Jurkat, Clone E6-1 (cell line): ENCODE data around the gene ZIC2.

Experiments
- DNase-seq: peaks from one replicate; pipeline ENCODE4 v3.0.0-alpha.2; 2011; ENCODE audit warnings: low read depth, low spot score
- H3K4me3 ChIP-seq: 2 replicates; pipeline ENCODE4 v1.5.1; 2011; ENCODE audit warnings: mild to moderate bottlenecking, low read length, control low read depth, moderate library complexity

Gene ZIC2

DNA sequence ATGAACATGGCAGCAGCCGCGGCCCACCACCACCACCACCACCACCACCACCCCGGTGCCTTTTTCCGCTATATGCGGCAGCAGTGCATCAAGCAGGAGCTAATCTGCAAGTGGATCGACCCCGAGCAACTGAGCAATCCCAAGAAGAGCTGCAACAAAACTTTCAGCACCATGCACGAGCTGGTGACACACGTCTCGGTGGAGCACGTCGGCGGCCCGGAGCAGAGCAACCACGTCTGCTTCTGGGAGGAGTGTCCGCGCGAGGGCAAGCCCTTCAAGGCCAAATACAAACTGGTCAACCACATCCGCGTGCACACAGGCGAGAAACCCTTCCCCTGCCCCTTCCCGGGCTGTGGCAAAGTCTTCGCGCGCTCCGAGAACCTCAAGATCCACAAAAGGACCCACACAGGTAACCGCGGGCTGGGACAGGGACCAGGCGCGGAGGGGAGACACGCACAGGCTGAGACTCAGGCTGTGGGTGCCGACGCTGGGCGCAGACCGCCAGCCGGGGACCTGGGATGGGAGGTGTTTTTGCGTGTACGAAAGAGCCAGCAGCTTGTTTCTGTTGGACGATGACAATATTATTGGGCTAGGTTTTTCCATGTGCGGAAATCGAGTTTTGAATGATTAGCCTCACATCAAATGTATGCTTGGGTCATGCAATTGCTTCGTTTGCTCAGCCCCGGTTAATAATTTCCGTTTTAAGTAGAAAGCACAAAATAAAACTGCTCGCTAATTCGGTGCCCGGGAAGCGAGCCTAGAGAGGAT lies 1.3 kb downstream of the ZIC2 start:
- no peak for DNase-seq

DNA sequence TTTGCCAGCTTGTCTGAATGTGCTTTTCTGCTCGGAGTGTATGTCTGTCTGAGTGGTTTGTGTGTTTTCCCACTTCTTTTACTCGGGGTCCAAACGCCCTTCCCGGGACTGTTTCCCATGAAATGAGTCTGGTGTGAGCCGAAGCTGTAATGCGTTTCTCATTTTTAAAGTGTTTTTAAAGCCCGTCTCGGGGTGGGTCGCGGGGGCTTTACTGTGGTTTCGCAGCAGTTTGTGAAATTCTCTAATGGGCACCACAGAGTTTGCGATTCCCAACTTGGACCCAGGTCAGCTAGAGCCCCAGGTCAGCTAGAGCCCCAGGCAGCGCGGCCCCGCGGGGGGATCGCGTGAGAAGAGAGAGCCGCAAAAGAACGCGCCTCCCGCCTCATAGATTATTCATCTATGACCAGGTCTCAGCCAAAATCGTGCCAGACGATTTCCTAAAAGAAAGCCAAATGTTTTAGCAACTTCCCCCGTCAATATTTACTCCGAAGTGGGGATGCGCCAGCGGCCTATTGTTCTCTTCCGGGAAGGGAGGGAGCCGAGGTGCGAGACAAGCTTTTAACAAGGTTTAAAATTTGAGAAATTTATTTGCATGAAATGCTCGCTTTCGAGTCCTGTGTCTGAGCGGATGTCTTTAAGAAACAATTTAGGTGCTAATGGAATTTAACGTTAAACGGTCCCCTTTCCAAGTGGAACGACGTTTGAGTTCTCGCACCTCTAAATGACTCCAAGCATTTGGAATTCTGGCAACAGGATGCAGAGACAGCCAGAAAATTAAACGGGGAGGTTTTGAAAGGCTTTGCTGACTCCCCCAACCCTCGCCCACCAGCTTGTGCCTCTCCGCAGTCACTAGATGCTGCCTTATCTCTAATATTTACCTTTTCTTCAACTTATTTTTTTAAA lies 2.2 kb downstream of the ZIC2 start:
- no peak for DNase-seq
- H3K4me3 ChIP-seq, result no peak overlapping the region

More for the DNA sequence above, 1.3 kb downstream of the ZIC2 start:
- no peak overlapping the region; the same call in 1 of the 2 replicates for H3K4me3 ChIP-seq

DNA sequence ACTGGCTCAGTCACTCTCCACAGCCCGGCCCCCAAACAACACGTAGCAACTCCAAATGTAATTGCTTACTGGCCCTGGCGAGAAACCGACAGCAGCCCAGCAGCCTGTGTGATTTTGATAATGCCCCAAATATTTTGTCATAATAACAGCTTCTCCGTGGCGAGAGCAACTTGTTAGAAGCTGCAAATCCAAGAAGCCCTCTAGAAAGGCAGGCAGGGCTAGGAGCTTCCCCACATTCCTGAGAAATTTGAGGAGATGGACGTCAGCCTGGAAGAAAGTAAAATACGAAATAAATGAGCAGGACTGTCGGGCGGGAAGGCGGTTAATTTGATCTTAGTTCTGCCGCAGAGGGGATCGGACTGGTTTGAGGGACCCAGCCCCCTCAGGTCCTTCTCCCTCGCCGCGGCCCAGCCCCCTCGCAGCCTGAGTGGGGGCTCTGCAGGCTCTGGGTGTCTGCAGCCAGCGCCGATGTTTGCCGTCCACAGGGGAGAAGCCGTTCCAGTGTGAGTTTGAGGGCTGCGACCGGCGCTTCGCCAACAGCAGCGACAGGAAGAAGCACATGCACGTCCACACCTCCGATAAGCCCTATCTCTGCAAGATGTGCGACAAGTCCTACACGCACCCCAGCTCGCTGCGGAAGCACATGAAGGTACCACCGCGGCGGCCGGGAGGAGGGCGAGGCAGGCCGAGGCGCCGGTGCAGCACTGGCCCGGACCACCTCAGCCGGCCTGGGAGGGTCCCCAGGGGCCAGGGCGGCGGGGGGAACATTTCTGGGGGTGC lies 3.1 kb downstream of the ZIC2 start:
- H3K4me3 ChIP-seq, result no peak overlapping the region

DNA sequence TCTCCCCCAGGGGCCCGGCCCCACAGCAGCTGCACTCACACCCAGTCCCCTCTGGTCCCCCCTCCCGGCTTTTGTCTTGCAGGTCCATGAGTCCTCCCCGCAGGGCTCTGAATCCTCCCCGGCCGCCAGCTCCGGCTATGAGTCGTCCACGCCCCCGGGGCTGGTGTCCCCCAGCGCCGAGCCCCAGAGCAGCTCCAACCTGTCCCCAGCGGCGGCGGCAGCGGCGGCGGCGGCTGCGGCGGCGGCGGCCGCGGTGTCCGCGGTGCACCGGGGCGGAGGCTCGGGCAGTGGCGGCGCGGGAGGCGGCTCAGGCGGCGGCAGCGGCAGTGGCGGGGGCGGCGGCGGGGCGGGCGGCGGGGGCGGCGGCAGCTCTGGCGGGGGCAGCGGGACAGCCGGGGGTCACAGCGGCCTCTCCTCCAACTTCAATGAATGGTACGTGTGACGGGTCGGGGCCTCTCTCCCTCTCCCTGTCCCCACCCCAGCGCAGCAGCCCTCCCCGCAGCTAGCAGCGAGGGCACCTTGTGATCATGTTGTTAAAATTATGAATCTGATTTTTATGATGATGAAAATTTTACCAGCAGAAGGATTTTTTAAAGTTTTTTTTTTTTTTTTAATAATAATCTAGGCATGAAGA lies 3.8 kb downstream of the ZIC2 start:
- H3K4me3 ChIP-seq, result no peak overlapping the region
- no peak for DNase-seq

More for the DNA sequence above, 3.1 kb downstream of the ZIC2 start:
- DNase-seq, result no peak

DNA sequence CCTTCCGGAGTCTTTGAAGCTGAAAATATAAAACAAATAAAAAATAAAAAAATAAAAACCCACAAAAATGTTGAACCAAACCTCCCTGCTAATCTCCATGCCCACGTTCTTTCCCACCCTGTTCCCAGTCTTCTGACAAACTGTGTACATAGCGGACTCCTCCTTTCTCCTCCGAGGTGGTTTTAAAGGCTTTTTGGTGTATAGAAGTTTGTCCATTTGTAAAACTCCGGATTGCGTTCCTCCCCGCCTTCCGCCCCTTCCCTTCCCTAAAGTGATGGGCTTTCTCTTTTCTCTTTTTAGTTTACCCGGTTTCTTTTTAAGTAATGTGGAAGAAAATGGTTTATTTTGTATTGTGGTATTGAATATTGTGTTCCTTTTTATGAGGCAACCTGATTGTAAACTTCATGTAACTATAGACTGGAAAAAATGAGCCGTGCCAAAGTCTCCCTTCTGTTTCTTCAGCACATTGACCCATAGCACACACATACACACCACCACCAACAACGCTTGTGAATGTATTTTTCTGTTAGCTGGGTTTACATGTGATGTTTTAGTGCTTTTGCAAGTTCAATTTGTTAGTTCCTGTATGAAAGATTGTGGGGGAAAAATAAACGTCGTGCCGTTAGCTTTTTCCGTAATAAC lies 4.4 kb downstream of the ZIC2 start:
- DNase-seq, result no peak
- no peak overlapping the region for H3K4me3 ChIP-seq

DNA sequence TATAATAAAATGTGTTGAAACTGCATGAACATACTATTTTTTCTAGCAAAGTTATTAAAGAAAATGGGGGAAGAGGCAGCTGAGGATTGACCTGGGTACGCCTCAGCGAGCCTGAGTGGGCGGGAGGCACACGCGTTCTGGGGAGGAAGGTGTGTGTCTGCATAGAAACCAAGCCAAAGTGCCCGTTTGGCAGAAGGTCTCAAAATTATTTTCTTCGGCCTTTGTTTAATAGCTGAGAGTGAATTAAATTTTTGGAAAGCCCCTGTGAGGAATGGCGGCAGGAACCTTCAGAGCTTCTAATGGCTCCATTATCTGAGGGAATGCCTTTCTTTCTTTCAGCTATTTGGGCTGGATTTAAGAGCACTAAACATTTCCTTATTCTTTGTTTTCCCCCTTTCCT lies 5.2 kb downstream of the ZIC2 start:
- H3K4me3 ChIP-seq, result no peak overlapping the region
- DNase-seq, result no peak

DNA sequence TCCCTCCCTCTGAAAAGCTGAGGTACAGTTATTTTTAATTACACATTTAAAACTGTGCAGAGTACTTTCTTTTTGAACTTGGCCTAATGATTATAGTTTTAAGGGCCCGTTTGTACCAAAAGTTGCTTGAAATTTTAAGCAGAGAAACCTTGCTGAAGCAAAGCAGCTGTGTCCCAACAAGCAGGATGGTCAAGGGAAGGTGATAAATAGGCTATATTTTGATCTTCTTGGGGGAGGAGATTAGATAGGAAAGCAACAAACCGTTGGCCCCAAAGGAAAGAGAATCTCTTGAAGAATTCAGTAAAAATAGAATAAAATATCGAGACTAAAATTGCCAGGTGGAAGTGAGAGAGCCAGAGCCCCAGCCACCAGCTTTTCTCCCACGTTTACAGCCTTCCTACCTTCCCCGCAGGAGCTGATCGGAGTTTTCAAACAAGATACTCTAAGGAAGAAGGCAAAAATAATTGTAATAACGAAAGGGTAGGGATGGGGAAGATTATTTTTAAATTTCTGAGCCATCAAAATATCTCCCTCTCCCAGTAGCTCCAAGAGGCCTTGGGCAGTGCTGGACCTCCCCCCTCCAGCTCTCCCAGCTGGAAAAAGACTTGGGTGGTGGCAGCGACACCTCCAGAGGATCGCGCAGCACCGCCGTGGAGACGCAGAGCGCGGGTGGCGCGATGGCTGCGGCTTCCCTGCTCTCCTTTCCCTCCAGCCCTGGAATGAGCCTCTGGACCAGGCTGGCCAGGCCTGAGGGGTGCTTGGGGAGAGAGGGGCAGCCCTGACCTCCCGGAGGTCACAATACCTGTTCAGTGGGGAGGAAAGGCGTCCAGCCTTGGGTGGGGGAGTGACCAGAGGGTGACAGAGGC lies 5.8 kb downstream of the ZIC2 start:
- DNase-seq, result no peak
- H3K4me3 ChIP-seq, result no peak overlapping the region

DNA sequence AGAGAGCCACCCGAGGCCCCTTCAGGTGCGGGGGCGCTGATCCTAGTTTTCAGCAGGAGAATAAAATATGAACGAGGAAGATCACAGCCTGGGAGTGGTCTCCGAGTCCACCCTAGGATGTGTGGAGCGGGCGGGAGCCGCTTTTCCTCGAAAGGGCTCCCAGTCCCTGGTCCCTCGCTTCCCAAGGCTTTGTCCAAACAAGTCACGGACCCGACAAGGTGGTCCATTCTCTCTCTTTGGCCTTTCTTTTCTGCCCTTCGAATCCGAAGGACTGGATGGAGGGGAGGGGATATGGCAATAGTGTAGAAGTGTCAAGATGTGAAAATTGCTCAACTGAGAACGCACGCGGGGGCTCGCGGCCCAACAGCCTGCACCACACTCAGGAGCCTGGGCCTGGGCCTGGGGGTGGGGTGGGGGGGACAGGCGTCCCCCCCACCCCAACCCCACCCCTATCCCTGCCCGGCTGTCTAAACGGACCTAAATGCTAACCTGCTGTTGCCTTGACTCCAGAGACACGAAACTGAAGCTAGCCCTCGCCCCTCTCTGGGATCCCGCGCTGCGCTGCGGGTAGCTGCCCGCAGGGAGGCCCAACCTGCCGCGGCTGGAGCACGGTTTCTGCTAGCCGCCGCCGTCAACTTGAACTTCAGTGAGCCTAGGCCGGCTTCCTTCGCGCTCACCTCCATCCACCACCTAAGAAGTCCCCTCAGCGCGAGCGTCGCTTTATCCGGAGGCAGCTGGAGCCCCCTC lies 7.1 kb downstream of the ZIC2 start:
- no peak for DNase-seq
- no peak overlapping the region for H3K4me3 ChIP-seq

DNA sequence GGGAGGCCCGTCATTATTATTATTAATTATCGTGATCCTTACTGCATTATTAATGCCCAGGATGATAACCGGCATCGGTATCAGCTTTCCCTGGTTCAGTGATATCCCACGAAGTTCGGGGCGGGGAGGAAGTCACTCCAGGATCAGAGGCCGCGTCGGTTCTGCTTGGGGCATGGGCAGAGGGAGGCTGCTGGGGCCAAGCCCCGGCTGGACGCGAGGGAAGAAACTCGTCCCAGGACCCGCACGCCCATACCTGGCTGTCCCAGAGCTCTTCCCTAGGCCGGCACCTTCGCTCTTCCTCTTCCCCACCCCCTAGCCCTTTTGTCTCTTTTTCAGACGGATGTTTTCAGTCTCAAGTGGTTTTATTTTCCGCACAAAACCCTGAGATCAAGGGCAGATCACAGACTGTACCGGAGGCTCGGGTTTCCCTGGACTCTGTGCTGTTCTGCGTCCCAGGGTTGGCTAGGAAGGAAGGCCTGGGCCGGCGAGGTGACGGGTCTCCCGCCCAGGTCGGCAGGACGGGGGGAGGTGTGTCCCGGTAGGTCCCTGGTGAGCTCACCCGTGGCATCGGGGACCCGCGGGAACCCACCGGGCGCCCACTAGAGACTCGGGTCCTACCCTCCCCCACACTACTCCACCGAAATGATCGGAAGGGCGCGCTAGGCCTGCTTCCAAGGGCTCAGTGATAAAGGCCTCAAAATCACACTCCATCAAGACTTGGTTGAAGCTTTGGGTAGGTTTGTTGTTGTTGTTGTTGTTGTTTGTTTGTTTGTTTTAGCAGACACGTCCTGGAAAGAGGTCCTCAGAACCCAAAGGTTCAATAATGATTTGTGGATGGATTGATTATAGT lies 7.9 kb downstream of the ZIC2 start:
- no peak overlapping the region for H3K4me3 ChIP-seq
- DNase-seq, result no peak

DNA sequence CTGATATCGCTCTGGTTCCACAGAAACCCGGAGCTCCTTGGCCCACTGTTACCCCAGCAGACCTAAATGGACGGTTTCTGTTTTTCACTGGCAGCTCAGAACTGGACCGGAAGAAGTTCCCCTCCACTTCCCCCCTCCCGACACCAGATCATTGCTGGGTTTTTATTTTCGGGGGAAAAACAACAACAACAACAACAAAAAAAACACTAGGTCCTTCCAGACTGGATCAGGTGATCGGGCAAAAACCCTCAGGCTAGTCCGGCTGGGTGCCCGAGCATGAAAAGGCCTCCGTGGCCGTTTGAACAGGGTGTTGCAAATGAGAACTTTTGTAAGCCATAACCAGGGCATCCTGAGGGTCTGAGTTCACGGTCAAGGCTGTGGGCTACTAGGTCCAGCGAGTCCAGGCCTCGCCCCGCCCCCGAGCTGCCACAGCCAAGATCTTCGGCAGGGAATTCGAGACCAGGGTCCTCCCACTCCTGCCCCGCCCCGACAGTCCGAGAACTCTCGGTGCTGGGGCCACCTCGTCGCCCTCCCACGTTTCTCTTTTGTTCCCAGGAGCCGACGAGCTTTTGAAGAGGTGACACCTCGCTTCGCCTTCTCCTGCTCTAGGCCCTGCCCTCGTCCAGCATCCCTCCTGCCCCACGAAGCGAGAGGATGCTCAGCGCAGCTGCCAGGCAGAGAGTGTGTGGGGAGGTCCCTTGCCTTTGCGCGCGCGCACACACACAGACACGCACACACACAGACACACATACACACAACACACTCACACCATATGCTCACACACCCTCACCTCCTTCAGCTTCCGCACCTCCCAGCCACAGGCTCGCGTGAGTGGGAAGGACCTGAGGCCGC lies 8.8 kb downstream of the ZIC2 start:
- no peak overlapping the region for H3K4me3 ChIP-seq
- DNase-seq, result no peak

DNA sequence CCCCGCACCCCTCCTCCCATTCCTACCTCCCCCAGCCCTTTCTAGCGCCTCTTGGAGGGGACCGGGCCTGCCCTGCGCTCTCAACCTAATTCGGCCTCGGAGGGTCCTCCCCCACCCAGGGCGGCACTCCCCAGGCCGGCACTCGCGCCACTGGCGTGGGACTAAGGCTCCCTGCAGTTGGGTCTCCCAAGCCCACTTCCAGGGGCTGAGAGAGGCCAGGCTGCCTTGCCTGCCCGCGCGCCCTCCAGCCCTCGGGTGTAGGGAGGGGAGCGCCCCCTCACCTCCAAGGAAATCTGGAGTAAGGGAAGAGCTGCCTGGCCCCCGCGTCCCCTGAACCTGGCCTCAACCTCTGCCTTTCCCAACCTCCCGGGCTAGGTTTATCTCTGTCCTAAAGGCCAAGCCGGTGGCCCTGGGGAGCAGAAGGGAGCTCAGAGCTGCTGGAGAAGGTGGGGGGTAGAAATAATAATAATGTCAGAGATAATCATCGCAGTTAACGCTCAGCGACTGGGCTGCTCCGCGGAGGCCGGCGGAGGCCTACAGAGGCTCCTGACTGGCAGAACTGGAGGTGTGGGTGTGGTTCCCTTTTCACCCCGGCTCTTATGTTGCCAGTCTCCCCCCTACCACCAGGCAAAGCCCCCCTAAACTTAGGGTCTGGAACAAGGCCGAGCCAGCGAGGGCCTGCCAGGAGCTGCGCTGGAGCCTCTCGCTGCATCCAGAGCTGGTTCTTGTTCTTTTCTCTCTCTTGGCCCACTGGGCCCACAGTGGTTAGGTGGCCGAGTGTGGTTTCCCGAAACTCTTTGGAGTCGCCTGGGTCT lies 9.6 kb downstream of the ZIC2 start:
- no peak overlapping the region for H3K4me3 ChIP-seq
- no peak for DNase-seq

DNA sequence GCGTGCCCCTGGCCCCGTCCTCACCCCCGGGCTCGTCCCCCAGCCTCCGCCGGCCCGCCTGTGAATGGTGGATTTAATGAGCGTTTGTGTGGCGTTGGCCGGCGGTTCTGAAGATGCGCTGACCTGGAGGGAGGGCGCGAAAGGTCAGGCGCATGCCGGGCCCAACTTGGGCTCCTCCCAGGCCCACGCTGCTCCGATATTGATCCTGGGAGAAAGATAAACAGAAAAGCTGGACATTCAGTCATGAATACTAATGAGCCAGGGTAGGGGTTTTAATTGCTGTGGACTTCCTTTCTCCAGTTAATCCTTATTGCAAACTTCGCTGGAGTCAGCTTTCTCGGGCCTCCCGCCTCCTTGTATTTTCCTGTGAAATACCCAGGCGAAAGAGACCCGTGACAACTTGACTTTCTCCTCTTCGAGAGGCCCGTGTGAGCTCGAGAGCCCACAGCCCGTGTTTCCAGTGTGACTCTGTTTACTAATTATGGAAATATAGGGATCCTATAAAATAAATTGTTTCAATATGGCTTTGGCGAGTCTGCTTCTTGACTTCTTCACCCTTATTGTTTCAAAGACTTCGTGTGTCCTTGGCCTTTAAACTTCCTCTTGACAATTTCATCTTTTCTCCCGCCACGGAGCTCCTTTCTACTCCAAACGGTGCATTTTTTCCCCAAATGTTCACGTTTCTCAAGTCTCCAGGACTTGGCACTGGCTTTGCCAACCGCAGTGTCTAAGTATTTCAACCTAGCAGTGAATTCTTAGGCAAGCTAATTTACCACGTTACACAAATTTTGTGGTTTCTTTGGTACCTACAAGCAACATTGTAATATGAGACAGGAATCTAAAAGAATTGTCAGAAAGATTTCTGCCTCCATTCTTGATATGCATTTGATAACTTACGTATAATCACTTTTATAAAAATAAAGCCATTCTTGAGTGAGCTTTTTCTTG lies 10.5 kb downstream of the ZIC2 start:
- H3K4me3 ChIP-seq, result no peak overlapping the region
- no peak for DNase-seq

DNA sequence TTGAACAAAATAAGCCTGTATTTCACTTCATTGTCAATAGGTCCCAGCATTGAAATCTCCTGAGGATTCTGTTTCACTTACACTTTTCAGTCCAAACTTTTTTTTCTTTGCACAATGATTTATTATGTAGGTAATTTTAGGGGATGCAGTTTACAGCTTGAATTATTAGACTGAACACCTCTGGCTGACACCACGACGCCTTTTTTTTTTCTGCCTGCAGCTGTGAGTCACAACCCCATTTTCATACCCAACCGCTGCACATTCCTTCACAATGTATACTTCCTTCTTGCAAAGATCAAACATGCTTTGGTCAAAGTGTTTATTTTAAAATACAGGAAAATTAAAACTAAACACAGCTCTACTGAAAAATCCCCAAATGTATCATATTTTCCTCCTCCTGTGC lies 11.4 kb downstream of the ZIC2 start:
- no peak for DNase-seq
- H3K4me3 ChIP-seq, result no peak overlapping the region
